ENCODE results near the gene NAT14.

The NAT14 gene

DNA sequence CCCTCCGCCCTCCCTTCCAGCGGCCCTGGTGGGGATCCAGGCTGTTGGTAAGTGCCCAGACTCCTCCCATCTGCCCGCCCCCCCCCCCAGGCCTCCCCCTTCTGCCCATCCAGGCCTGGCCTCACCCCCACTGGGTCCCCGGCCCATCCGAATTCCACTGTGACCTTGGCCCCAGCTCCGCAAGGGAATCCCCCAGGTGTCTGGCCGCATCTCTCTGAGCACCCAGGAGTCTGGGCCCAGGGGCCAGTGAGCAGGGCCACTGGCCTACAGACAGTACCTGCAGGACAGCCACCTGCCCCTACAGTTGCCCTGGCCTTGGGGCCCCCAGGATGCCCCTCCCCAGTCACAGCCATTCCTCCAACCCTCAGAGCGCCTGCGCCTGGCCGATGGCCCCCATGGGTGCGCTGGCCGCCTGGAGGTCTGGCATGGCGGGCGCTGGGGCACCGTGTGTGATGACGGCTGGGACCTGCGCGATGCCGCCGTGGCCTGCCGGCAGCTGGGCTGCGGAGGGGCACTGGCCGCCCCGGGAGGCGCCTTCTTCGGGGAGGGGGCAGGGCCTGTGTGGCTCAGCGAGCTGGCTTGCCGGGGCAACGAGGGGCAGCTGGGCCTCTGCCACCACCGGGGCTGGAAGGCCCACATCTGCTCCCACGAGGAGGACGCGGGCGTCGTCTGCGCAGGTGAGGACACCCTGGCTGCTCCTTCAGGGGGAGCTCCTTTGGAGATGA, 4.2 kb downstream of the NAT14 start:
- H3K27me3 ChIP-seq (ENCODE audit: insufficient read depth, low read depth) = peaks cover 65% of the 10 kb centered on the region; the same call in 1 of the 2 replicates
- TF ChIP-seq, protein P1, sequence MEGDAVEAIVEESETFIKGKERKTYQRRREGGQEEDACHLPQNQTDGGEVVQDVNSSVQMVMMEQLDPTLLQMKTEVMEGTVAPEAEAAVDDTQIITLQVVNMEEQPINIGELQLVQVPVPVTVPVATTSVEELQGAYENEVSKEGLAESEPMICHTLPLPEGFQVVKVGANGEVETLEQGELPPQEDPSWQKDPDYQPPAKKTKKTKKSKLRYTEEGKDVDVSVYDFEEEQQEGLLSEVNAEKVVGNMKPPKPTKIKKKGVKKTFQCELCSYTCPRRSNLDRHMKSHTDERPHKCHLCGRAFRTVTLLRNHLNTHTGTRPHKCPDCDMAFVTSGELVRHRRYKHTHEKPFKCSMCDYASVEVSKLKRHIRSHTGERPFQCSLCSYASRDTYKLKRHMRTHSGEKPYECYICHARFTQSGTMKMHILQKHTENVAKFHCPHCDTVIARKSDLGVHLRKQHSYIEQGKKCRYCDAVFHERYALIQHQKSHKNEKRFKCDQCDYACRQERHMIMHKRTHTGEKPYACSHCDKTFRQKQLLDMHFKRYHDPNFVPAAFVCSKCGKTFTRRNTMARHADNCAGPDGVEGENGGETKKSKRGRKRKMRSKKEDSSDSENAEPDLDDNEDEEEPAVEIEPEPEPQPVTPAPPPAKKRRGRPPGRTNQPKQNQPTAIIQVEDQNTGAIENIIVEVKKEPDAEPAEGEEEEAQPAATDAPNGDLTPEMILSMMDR (conservative IDR thresholded peaks at IDR 0.05; ENCODE audit: low read depth, low read length) = no peak
- H4K20me1 ChIP-seq (ENCODE audit: insufficient read depth) = no peaks in the 10 kb centered on the region
- no peak overlapping the region for H2AFZ ChIP-seq (ENCODE audit: low read depth)
- no peaks in the 10 kb centered on the region for H3K4me1 ChIP-seq (ENCODE audit: low read depth, poor library complexity, severe bottlenecking)
- H3K4me2 ChIP-seq = no peak overlapping the region
- no peak overlapping the region for H3K27ac ChIP-seq
- no peak overlapping the region for H3K9ac ChIP-seq
- H3K4me3 ChIP-seq (IDR thresholded peaks at IDR 0.05; ENCODE audit: insufficient read depth, low read depth, low read length) = no peak overlapping the region
- no peaks in the 10 kb centered on the region for H3K36me3 ChIP-seq (ENCODE audit: insufficient read depth)
- H3K79me2 ChIP-seq (ENCODE audit: insufficient read depth, low read depth) = no peaks in the 10 kb centered on the region

DNA sequence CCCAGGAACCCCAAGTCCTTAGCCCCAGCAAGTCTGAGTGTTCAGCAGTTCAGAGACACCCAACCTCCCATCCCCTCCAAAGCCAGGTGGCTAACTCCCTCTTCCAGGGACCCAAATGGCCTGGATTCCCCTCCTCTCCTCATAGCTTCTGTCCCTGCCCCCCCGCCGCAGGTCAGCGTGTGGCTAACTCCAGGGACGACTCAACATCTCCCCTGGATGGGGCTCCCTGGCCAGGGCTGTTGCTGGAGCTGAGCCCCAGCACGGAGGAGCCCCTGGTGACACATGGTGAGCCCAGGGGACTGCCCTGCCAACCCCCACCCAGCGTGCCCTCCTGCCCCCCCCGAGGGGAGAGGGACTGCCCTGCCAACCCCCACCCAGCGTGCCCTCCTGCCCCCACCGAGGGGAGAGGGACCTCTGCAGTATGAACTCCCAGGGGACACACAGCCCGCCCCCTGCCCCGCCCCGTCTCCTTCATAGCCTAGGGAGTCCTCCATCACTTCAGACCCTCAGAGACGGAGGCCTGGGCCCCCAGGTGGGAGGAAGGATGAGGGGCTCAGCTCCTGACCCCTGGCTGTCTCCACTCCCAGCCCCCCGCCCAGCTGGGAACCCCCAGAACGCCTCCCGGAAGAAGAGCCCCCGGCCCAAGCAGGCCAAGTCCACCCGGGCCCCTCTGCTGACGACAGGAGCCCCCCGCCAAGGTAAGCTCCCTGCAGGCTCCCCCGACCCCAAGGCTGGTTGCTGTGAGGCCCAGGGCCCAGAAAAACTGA, 4.9 kb downstream of the NAT14 start:
- Histone ChIP-seq H3K27me3 (ENCODE audit: insufficient read depth, low read depth) (peaks cover 72% of the 10 kb centered on the region; the same call in 1 of the 2 replicates), H3K4me3 (IDR thresholded peaks at IDR 0.05; ENCODE audit: insufficient read depth, low read depth, low read length) (no peak overlapping the region), H3K4me1 (ENCODE audit: low read depth, poor library complexity, severe bottlenecking) (no peaks in the 10 kb centered on the region), H4K20me1 (ENCODE audit: insufficient read depth) (no peaks in the 10 kb centered on the region), H3K36me3 (ENCODE audit: insufficient read depth) (no peaks in the 10 kb centered on the region), H3K9ac (no peak overlapping the region), H3K27ac (no peak overlapping the region), H3K79me2 (ENCODE audit: insufficient read depth, low read depth) (no peaks in the 10 kb centered on the region), H2AFZ (ENCODE audit: low read depth) (no peak overlapping the region), H3K4me2 (no peak overlapping the region)
- TF ChIP-seq, protein P1 (conservative IDR thresholded peaks at IDR 0.05; ENCODE audit: low read depth, low read length) = no peak

DNA sequence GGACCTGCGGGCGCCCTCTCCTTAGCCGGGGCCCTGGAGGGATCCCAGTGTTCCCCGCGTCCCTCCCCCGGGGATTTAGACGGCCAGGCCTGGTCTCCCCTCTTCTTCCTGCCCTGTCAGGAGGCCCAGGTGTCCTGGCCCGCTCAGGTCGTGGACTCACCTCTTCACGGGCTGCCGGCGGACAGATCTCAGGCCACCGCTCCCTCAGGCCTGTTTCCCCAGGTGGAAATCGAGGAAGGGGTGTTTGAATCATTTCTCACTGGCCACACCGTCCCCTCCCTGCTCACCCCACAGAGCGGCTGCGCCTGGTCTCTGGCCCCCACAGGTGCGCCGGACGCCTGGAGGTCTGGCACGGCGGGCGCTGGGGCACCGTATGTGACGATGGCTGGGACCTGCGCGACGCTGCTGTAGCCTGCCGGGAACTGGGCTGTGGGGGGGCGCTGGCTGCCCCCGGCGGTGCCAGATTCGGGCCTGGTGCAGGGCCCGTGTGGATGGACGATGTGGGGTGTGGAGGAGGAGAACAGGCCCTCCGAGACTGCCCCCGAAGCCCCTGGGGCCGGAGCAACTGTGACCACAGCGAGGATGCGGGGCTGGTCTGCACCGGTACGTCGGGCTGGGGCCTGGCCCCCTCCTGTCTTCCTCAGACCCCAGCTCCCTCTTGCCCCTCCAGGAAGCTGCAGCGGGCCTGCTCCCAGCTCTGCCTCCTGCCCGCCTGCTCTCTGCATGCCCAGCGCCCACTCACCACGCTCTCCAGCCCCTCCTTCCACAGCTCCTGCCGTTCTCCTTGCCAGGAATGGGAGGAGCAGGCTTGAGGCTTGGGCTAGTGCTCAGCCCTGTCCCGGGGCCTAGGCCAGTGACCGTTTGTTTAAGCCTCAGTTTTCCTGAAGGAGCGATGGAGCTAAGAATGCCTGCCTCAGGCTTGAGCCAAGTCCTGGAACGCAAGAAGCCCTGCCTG, 5.8 kb downstream of the NAT14 start:
- TF ChIP-seq, protein P1 (conservative IDR thresholded peaks at IDR 0.05; ENCODE audit: low read depth, low read length) = no peak
- H4K20me1 ChIP-seq (ENCODE audit: insufficient read depth) = no peaks in the 10 kb centered on the region
- no peaks in the 10 kb centered on the region for H3K36me3 ChIP-seq (ENCODE audit: insufficient read depth)
- no peak overlapping the region for H3K4me2 ChIP-seq
- H3K79me2 ChIP-seq (ENCODE audit: insufficient read depth, low read depth) = no peaks in the 10 kb centered on the region
- H3K27ac ChIP-seq = no peak overlapping the region
- no peak overlapping the region for H3K9ac ChIP-seq
- no peaks in the 10 kb centered on the region for H3K4me1 ChIP-seq (ENCODE audit: low read depth, poor library complexity, severe bottlenecking)
- H3K27me3 ChIP-seq (ENCODE audit: insufficient read depth, low read depth) = peaks cover 77% of the 10 kb centered on the region
- H3K4me3 ChIP-seq (IDR thresholded peaks at IDR 0.05; ENCODE audit: insufficient read depth, low read depth, low read length) = no peak overlapping the region
- H2AFZ ChIP-seq (ENCODE audit: low read depth) = no peak overlapping the region

DNA sequence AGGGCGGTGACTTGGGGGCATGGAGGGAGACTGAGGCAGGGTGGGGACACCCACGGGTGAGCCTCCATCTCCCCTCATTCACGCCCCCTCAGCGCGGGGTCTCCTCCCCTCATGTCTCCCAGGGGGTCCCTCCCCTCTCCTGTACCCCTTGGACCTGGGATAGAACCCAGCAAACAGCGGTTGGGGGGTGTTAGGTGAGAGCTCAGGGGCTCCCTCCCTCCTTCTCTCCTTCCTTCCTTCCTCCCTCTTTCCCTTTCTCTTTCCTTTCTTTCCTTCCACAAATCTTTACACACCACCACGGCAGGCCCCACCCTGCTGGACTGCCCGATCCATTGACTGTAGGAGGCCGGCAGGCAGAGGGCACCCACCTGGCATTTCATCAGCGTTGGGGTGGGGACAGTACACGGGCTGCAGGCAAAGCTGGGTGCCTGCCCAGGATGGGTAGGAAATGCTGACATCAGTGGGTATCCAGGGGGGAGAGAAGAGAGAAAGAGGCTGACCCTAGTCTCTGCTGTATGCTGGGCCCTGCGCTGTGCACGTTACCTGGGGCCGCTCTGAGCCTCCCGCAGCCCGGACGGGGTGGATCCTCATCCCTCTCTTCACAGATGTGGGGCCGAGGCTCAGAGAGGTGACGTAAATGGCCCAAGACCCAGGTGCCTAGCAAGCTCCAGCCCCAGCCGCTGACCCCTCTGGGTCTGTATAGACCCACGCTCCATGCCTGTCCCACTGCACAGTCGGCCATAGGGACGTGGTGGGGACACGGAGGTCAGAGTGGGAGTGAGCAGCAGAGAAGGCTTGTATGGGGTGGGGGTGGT, 6.8 kb downstream of the NAT14 start:
- no peak overlapping the region for H3K4me2 ChIP-seq
- H3K4me1 ChIP-seq (ENCODE audit: low read depth, poor library complexity, severe bottlenecking) = no peaks in the 10 kb centered on the region
- H3K27ac ChIP-seq = no peak overlapping the region
- no peak overlapping the region for H2AFZ ChIP-seq (ENCODE audit: low read depth)
- peaks cover 84% of the 10 kb centered on the region for H3K27me3 ChIP-seq (ENCODE audit: insufficient read depth, low read depth)
- H3K9ac ChIP-seq = no peak overlapping the region
- no peaks in the 10 kb centered on the region for H3K36me3 ChIP-seq (ENCODE audit: insufficient read depth)
- H3K79me2 ChIP-seq (ENCODE audit: insufficient read depth, low read depth) = no peaks in the 10 kb centered on the region
- TF ChIP-seq, protein P1 (conservative IDR thresholded peaks at IDR 0.05; ENCODE audit: low read depth, low read length) = no peak
- H3K4me3 ChIP-seq (IDR thresholded peaks at IDR 0.05; ENCODE audit: insufficient read depth, low read depth, low read length) = no peak overlapping the region
- no peaks in the 10 kb centered on the region for H4K20me1 ChIP-seq (ENCODE audit: insufficient read depth)
